ENCODE measurements around the gene NFIA.

NFIA gene

GRCh38 chr1:61400131-61400770, 317.9 kb downstream of the NFIA start:
- WGBS, 2 experiments (ENCODE audit: insufficient coverage in 2 of 2) = 100% methylated on average over 1 of the region's 5 CpGs; no CpG with 5 or more reads in 1 of the 2 experiments
- Histone ChIP-seq H3K4me3 (ENCODE audit: extremely low read depth, insufficient read depth, low read length, poor library complexity, severe bottlenecking) (no peak overlapping the region), H3K36me3 (ENCODE audit: control insufficient read depth, insufficient read depth, low read length) (no peaks in the 10 kb centered on the region), H3K27ac (ENCODE audit: low read depth, low read length, severe bottlenecking) (no peak overlapping the region), H3K4me1 (ENCODE audit: control insufficient read depth, insufficient read depth, low read length, poor library complexity, severe bottlenecking) (no peaks in the 10 kb centered on the region), H3K9me3 (ENCODE audit: control insufficient read depth, low read length) (no peaks in the 10 kb centered on the region)

GRCh38 chr1:61400997-61401396, 318.6 kb downstream of the NFIA start:
- Histone ChIP-seq H3K27ac (ENCODE audit: low read depth, low read length, severe bottlenecking) (no peak overlapping the region), H3K4me1 (ENCODE audit: control insufficient read depth, insufficient read depth, low read length, poor library complexity, severe bottlenecking) (no peaks in the 10 kb centered on the region), H3K9me3 (ENCODE audit: control insufficient read depth, low read length) (no peaks in the 10 kb centered on the region), H3K4me3 (ENCODE audit: extremely low read depth, insufficient read depth, low read length, poor library complexity, severe bottlenecking) (no peak overlapping the region), H3K36me3 (ENCODE audit: control insufficient read depth, insufficient read depth, low read length) (no peaks in the 10 kb centered on the region)
- 84 to 92% methylated on average over 2 to 3 of the region's 3 CpGs for WGBS, 2 experiments (ENCODE audit: insufficient coverage in 2 of 2)

GRCh38 chr1:61403679-61404596, 321.6 kb downstream of the NFIA start:
- Histone ChIP-seq H3K4me3 (ENCODE audit: extremely low read depth, insufficient read depth, low read length, poor library complexity, severe bottlenecking) (no peak overlapping the region), H3K36me3 (ENCODE audit: control insufficient read depth, insufficient read depth, low read length) (no peaks in the 10 kb centered on the region), H3K9me3 (ENCODE audit: control insufficient read depth, low read length) (no peaks in the 10 kb centered on the region), H3K27ac (ENCODE audit: low read depth, low read length, severe bottlenecking) (no peak overlapping the region), H3K4me1 (ENCODE audit: control insufficient read depth, insufficient read depth, low read length, poor library complexity, severe bottlenecking) (no peaks in the 10 kb centered on the region)
- WGBS, 2 experiments (ENCODE audit: insufficient coverage in 2 of 2) = 88 to 89% methylated on average over 7 to 8 of the region's 12 CpGs

GRCh38 chr1:61404597-61405376, 322.4 kb downstream of the NFIA start:
- no peaks in the 10 kb centered on the region for H3K9me3 ChIP-seq (ENCODE audit: control insufficient read depth, low read length)
- H3K4me3 ChIP-seq (ENCODE audit: extremely low read depth, insufficient read depth, low read length, poor library complexity, severe bottlenecking) = no peak overlapping the region
- no peaks in the 10 kb centered on the region for H3K36me3 ChIP-seq (ENCODE audit: control insufficient read depth, insufficient read depth, low read length)
- no CpG with 5 or more reads among the region's 4 CpGs for WGBS, 2 experiments (ENCODE audit: insufficient coverage in 2 of 2)
- no peaks in the 10 kb centered on the region for H3K4me1 ChIP-seq (ENCODE audit: control insufficient read depth, insufficient read depth, low read length, poor library complexity, severe bottlenecking)
- no peak overlapping the region for H3K27ac ChIP-seq (ENCODE audit: low read depth, low read length, severe bottlenecking)

GRCh38 chr1:61406467-61406866, 324.1 kb downstream of the NFIA start:
- Histone ChIP-seq H3K4me1 (ENCODE audit: control insufficient read depth, insufficient read depth, low read length, poor library complexity, severe bottlenecking) (no peaks in the 10 kb centered on the region), H3K4me3 (ENCODE audit: extremely low read depth, insufficient read depth, low read length, poor library complexity, severe bottlenecking) (no peak overlapping the region), H3K36me3 (ENCODE audit: control insufficient read depth, insufficient read depth, low read length) (no peaks in the 10 kb centered on the region), H3K9me3 (ENCODE audit: control insufficient read depth, low read length) (no peaks in the 10 kb centered on the region), H3K27ac (ENCODE audit: low read depth, low read length, severe bottlenecking) (no peak overlapping the region)
- WGBS, 2 experiments (ENCODE audit: insufficient coverage in 2 of 2) = 94 to 95% methylated on average over 5 to 10 of the region's 10 CpGs

GRCh38 chr1:61412601-61413000, 330.2 kb downstream of the NFIA start:
- H3K9me3 ChIP-seq (ENCODE audit: control insufficient read depth, low read length) = no peaks in the 10 kb centered on the region
- H3K36me3 ChIP-seq (ENCODE audit: control insufficient read depth, insufficient read depth, low read length) = no peaks in the 10 kb centered on the region
- 80% methylated on average over 1 of the region's 1 CpG; no CpG with 5 or more reads in 1 of the 2 experiments for WGBS, 2 experiments (ENCODE audit: insufficient coverage in 2 of 2)
- H3K4me3 ChIP-seq (ENCODE audit: extremely low read depth, insufficient read depth, low read length, poor library complexity, severe bottlenecking) = no peak overlapping the region
- H3K4me1 ChIP-seq (ENCODE audit: control insufficient read depth, insufficient read depth, low read length, poor library complexity, severe bottlenecking) = no peaks in the 10 kb centered on the region
- no peak overlapping the region for H3K27ac ChIP-seq (ENCODE audit: low read depth, low read length, severe bottlenecking)

- Histone ChIP-seq H3K36me3 (ENCODE audit: control insufficient read depth, insufficient read depth, low read length) (no peaks in the 10 kb centered on the region), H3K27ac (ENCODE audit: low read depth, low read length, severe bottlenecking) (no peak overlapping the region), H3K9me3 (ENCODE audit: control insufficient read depth, low read length) (no peaks in the 10 kb centered on the region), H3K4me1 (ENCODE audit: control insufficient read depth, insufficient read depth, low read length, poor library complexity, severe bottlenecking) (no peaks in the 10 kb centered on the region), H3K4me3 (ENCODE audit: extremely low read depth, insufficient read depth, low read length, poor library complexity, severe bottlenecking) (no peak overlapping the region)
- WGBS, 2 experiments (ENCODE audit: insufficient coverage in 2 of 2) = 87 to 93% methylated on average over 3 to 4 of the region's 4 CpGs
Measured at GRCh38 chr1:61419196-61419595, 336.8 kb downstream of the NFIA start.

GRCh38 chr1:61419657-61420056, 337.3 kb downstream of the NFIA start:
- WGBS, 2 experiments (ENCODE audit: insufficient coverage in 2 of 2) = 80 to 90% methylated on average over 1 to 2 of the region's 5 CpGs
- Histone ChIP-seq H3K9me3 (ENCODE audit: control insufficient read depth, low read length) (no peaks in the 10 kb centered on the region), H3K27ac (ENCODE audit: low read depth, low read length, severe bottlenecking) (no peak overlapping the region), H3K4me1 (ENCODE audit: control insufficient read depth, insufficient read depth, low read length, poor library complexity, severe bottlenecking) (no peaks in the 10 kb centered on the region), H3K4me3 (ENCODE audit: extremely low read depth, insufficient read depth, low read length, poor library complexity, severe bottlenecking) (no peak overlapping the region), H3K36me3 (ENCODE audit: control insufficient read depth, insufficient read depth, low read length) (no peaks in the 10 kb centered on the region)

GRCh38 chr1:61420243-61420642, 337.9 kb downstream of the NFIA start:
- 20% methylated on average over 1 of the region's 3 CpGs; no CpG with 5 or more reads in 1 of the 2 experiments for WGBS, 2 experiments (ENCODE audit: insufficient coverage in 2 of 2)
- no peaks in the 10 kb centered on the region for H3K4me1 ChIP-seq (ENCODE audit: control insufficient read depth, insufficient read depth, low read length, poor library complexity, severe bottlenecking)
- no peak overlapping the region for H3K4me3 ChIP-seq (ENCODE audit: extremely low read depth, insufficient read depth, low read length, poor library complexity, severe bottlenecking)
- H3K27ac ChIP-seq (ENCODE audit: low read depth, low read length, severe bottlenecking) = no peak overlapping the region
- no peaks in the 10 kb centered on the region for H3K9me3 ChIP-seq (ENCODE audit: control insufficient read depth, low read length)
- H3K36me3 ChIP-seq (ENCODE audit: control insufficient read depth, insufficient read depth, low read length) = no peaks in the 10 kb centered on the region

GRCh38 chr1:61420909-61421835, 338.8 kb downstream of the NFIA start:
- Histone ChIP-seq H3K4me3 (ENCODE audit: extremely low read depth, insufficient read depth, low read length, poor library complexity, severe bottlenecking) (no peak overlapping the region), H3K9me3 (ENCODE audit: control insufficient read depth, low read length) (no peaks in the 10 kb centered on the region), H3K36me3 (ENCODE audit: control insufficient read depth, insufficient read depth, low read length) (no peaks in the 10 kb centered on the region), H3K4me1 (ENCODE audit: control insufficient read depth, insufficient read depth, low read length, poor library complexity, severe bottlenecking) (no peaks in the 10 kb centered on the region), H3K27ac (ENCODE audit: low read depth, low read length, severe bottlenecking) (no peak overlapping the region)
- WGBS, 2 experiments (ENCODE audit: insufficient coverage in 2 of 2) = 87 to 92% methylated on average over 10 to 11 of the region's 14 CpGs

All from mesodermal cell (in vitro differentiated cells).